ENCODE results near the gene ANKRD23.

ANKRD23 gene

DNA sequence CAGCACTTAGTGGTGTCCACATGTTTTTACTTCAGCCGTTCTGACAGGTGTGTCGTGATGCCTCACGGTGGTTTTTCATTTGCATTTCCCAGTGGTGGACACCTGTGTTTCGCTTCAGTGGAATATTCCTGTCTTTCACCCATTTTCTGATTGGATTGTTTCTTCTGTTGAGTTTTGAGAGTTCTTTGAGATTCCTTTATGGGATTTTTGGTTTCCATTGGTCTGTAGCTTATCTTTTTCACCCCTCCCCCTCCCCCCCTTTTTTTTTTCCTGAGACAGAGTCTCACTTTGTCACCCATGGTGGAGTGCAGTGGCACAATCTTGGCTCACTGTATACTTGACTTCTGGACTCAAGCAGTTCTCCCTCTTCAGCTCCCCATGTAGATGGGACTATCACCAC lies 8.0 kb downstream of the ANKRD23 start:
- no peak for TF ChIP-seq FOXP2 (optimal IDR thresholded peaks at IDR 0.05; ENCODE audit: borderline replicate concordance, extremely low read depth, extremely low read length, insufficient read depth)
- no peak for TF ChIP-seq TAF1 (IDR thresholded peaks at IDR 0.05; ENCODE audit: borderline replicate concordance, insufficient read depth, low read length)
- TF ChIP-seq SIN3A (IDR thresholded peaks at IDR 0.05; ENCODE audit: borderline replicate concordance, insufficient read depth, low read length), result no peak
- TF ChIP-seq, protein P1, sequence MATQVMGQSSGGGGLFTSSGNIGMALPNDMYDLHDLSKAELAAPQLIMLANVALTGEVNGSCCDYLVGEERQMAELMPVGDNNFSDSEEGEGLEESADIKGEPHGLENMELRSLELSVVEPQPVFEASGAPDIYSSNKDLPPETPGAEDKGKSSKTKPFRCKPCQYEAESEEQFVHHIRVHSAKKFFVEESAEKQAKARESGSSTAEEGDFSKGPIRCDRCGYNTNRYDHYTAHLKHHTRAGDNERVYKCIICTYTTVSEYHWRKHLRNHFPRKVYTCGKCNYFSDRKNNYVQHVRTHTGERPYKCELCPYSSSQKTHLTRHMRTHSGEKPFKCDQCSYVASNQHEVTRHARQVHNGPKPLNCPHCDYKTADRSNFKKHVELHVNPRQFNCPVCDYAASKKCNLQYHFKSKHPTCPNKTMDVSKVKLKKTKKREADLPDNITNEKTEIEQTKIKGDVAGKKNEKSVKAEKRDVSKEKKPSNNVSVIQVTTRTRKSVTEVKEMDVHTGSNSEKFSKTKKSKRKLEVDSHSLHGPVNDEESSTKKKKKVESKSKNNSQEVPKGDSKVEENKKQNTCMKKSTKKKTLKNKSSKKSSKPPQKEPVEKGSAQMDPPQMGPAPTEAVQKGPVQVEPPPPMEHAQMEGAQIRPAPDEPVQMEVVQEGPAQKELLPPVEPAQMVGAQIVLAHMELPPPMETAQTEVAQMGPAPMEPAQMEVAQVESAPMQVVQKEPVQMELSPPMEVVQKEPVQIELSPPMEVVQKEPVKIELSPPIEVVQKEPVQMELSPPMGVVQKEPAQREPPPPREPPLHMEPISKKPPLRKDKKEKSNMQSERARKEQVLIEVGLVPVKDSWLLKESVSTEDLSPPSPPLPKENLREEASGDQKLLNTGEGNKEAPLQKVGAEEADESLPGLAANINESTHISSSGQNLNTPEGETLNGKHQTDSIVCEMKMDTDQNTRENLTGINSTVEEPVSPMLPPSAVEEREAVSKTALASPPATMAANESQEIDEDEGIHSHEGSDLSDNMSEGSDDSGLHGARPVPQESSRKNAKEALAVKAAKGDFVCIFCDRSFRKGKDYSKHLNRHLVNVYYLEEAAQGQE (IDR thresholded peaks at IDR 0.05; ENCODE audit: insufficient read depth in 1 of 2, low read depth in 2 of 2, low read length in 2 of 2), result no peak
- no peak for TF ChIP-seq POLR2AphosphoS5 (IDR thresholded peaks at IDR 0.05; ENCODE audit: low read depth, low read length)

DNA sequence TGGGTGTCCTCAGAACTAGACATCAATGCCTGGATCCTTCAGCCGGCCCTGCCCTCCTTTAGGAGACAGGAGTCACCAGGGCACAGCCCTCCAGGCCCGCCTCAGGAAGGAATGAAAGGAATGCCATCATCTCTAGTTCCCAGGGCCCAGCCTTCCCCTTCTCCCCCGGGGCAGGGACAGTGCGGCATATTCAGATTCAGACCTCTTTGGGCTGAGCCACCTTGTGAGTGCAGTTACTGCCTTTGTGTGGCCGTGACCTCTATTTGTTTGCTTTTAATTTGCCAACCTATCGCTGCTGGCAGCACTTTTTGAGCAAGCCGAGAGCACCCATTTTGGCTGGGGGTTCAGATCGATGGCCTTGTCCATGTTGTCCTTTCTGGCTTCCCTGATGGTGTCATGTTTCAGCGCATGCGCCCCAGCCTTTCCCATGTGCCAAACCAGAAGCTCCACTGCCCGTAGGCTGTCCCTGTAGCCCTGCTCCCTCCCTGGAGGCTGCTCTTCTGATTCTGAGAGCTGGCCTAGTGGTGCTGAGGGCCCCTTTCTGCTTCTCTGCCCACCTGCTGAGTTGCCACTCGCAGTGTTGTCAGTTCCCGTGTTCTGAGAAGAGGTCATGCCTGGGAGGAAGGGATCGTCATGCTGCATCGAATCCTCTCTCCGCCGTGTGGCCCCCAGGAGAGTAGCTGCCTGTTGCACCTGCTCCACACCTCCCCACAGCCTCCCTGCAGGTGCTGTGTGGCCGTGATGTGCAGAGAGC lies 10.9 kb downstream of the ANKRD23 start:
- TF ChIP-seq POLR2AphosphoS5 (IDR thresholded peaks at IDR 0.05; ENCODE audit: low read depth, low read length), result no peak
- no peak for TF ChIP-seq SIN3A (IDR thresholded peaks at IDR 0.05; ENCODE audit: borderline replicate concordance, insufficient read depth, low read length)
- TF ChIP-seq FOXP2 (optimal IDR thresholded peaks at IDR 0.05; ENCODE audit: borderline replicate concordance, extremely low read depth, extremely low read length, insufficient read depth), result no peak
- no peak for TF ChIP-seq TAF1 (IDR thresholded peaks at IDR 0.05; ENCODE audit: borderline replicate concordance, insufficient read depth, low read length)
- TF ChIP-seq, protein P1 (IDR thresholded peaks at IDR 0.05; ENCODE audit: insufficient read depth in 1 of 2, low read depth in 2 of 2, low read length in 2 of 2), result no peak

DNA sequence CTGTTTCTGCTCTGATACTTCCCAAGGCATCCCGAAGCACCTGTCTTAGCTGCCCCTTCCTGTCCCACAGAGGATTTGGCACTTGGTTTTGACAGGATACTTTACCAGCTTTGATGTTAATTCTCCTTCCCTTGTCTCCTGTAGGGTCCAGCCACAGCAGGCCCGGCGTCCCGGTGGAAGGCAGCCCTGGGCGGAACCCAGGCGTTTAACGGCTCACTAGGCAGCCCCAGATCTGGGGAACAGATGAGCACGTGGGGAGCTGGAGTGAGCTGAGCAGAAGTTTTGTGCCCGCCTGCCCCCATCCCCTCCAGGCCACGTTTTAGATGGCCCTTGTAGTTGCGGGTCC lies 11.4 kb downstream of the ANKRD23 start:
- TF ChIP-seq POLR2AphosphoS5 (IDR thresholded peaks at IDR 0.05; ENCODE audit: low read depth, low read length) (no peak), SIN3A (IDR thresholded peaks at IDR 0.05; ENCODE audit: borderline replicate concordance, insufficient read depth, low read length) (no peak), FOXP2 (optimal IDR thresholded peaks at IDR 0.05; ENCODE audit: borderline replicate concordance, extremely low read depth, extremely low read length, insufficient read depth) (no peak), TAF1 (IDR thresholded peaks at IDR 0.05; ENCODE audit: borderline replicate concordance, insufficient read depth, low read length) (no peak)
- TF ChIP-seq, protein P1 (IDR thresholded peaks at IDR 0.05; ENCODE audit: insufficient read depth in 1 of 2, low read depth in 2 of 2, low read length in 2 of 2), result no peak

DNA sequence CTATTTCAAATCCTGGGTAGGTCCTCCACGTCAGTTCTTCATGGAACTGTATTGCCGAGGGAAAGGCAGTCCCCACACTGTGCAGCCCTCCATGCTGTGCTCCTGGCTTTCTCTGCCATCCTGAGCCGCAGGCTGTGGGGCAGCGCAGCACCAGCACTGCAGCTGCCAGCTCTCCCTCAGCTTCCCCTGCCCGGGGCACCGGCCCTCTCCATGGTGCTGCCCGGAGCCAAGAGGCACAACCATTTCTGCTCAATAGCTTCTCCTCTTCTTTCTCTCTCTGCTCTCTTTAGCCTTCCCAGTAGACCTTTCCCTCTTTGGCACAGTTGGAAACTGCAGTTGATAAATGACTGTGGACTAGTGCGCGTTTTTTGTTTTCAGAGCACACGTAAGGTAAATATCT lies 12.1 kb downstream of the ANKRD23 start:
- TF ChIP-seq FOXP2 (optimal IDR thresholded peaks at IDR 0.05; ENCODE audit: borderline replicate concordance, extremely low read depth, extremely low read length, insufficient read depth) (no peak), SIN3A (IDR thresholded peaks at IDR 0.05; ENCODE audit: borderline replicate concordance, insufficient read depth, low read length) (no peak), TAF1 (IDR thresholded peaks at IDR 0.05; ENCODE audit: borderline replicate concordance, insufficient read depth, low read length) (no peak), POLR2AphosphoS5 (IDR thresholded peaks at IDR 0.05; ENCODE audit: low read depth, low read length) (no peak)
- TF ChIP-seq, protein P1 (IDR thresholded peaks at IDR 0.05; ENCODE audit: insufficient read depth in 1 of 2, low read depth in 2 of 2, low read length in 2 of 2), result peak; percentile 69 to 87

Measured in PFSK-1 (cell line).